Neural progenitor cell (in vitro differentiated cells): ENCODE results near the gene ZNF117.

Source experiments
- EZH2 ChIP-seq: fragments of 200-600 bp; sonication (generic); IDR thresholded peaks from 2 replicates; pipeline ENCODE4 v1.6.1; 2017; ENCODE audit warnings: antibody characterized with exemption, mild to moderate bottlenecking, moderate library complexity
- TF ChIP-seq, protein P1 (sequence below): fragments of 200-600 bp; sonication (generic); IDR thresholded peaks from 2 replicates; pipeline ENCODE4 v1.5.1; 2017; ENCODE audit warnings: antibody characterized with exemption, mild to moderate bottlenecking

- TF ChIP-seq, protein P1, sequence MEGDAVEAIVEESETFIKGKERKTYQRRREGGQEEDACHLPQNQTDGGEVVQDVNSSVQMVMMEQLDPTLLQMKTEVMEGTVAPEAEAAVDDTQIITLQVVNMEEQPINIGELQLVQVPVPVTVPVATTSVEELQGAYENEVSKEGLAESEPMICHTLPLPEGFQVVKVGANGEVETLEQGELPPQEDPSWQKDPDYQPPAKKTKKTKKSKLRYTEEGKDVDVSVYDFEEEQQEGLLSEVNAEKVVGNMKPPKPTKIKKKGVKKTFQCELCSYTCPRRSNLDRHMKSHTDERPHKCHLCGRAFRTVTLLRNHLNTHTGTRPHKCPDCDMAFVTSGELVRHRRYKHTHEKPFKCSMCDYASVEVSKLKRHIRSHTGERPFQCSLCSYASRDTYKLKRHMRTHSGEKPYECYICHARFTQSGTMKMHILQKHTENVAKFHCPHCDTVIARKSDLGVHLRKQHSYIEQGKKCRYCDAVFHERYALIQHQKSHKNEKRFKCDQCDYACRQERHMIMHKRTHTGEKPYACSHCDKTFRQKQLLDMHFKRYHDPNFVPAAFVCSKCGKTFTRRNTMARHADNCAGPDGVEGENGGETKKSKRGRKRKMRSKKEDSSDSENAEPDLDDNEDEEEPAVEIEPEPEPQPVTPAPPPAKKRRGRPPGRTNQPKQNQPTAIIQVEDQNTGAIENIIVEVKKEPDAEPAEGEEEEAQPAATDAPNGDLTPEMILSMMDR: no peak
- TF ChIP-seq EZH2: no peak
These were observed 620 bp downstream of the ZNF117 start for GRCh38 chr7:64990216-64990615.
